ENCODE results near the gene EML1. TPM values are rescaled to one million over a fixed set of nuclear protein-coding genes. Genes with fewer than 3 reads are reported as not detected.

EML1 gene
- total RNA-seq, 5 donors from 2014 or later (not counting 1 experiment from before 2014, with no cell fraction given), result 0.53 to 1.4 (median 0.60) TPM; not detected in 2

GRCh38 chr14:99896361-99896760 is 103.1 kb downstream of the EML1 start:
- H3K27ac Mint-ChIP-seq, result no peak overlapping the region
- ATAC-seq (replicated peaks in 1 of 4) (no peak), DNase-seq (no peak)
- CTCF ChIA-PET, result interaction anchor here in 1 of 2 donors (0.6 to 0.9 kb wide), 2 partner anchors 10 to 371 kb away, joined by 3 to 4 read pairs; no protein-coding TSS in a partner anchor
- Histone ChIP-seq H3K27me3 (replicated peaks in 1 of 2; ENCODE audit: control insufficient read depth in 2 of 2, extremely low read depth in 1 of 2, insufficient read depth in 2 of 2, low read length in 1 of 2) (peaks cover 5 to 11% of the 10 kb centered on the region in 2 experiments), H3K36me3 (ENCODE audit: control insufficient read depth in 2 of 2, extremely low read depth in 1 of 2, insufficient read depth in 1 of 2, low read length in 1 of 2) (no peaks in the 10 kb centered on the region), H3K9me3 (no peaks in the 10 kb centered on the region), H3K27ac (ENCODE audit: low read length) (no peak overlapping the region), H3K4me1 (ENCODE audit: control insufficient read depth in 1 of 2, extremely low read depth in 1 of 2, insufficient read depth in 2 of 2, low read length in 2 of 2) (no peaks in the 10 kb centered on the region), H3K4me3 (ENCODE audit: control insufficient read depth in 1 of 2, extremely low read depth in 1 of 2, low read length in 1 of 2) (no peak overlapping the region)
- no peak overlapping the region for H3K4me3 Mint-ChIP-seq
- peaks cover 5 to 11% of the 10 kb centered on the region in 2 donors for H3K27me3 Mint-ChIP-seq
- POLR2A ChIA-PET, result no interaction called here
- H3K4me1 Mint-ChIP-seq, result no peaks in the 10 kb centered on the region
- no peaks in the 10 kb centered on the region for H3K9me3 Mint-ChIP-seq
- no CpG with 5 or more reads among the region's 3 CpGs for WGBS (ENCODE audit: insufficient coverage)
- H3K36me3 Mint-ChIP-seq, result no peaks in the 10 kb centered on the region

GRCh38 chr14:99899578-99900178 is 106.5 kb downstream of the EML1 start:
- Histone ChIP-seq H3K27me3 (replicated peaks in 1 of 2; ENCODE audit: control insufficient read depth in 2 of 2, extremely low read depth in 1 of 2, insufficient read depth in 2 of 2, low read length in 1 of 2) (peaks cover 5 to 6% of the 10 kb centered on the region in 2 experiments), H3K27ac (ENCODE audit: low read length) (no peak overlapping the region), H3K4me1 (ENCODE audit: control insufficient read depth in 1 of 2, extremely low read depth in 1 of 2, insufficient read depth in 2 of 2, low read length in 2 of 2) (no peaks in the 10 kb centered on the region), H3K36me3 (ENCODE audit: control insufficient read depth in 2 of 2, extremely low read depth in 1 of 2, insufficient read depth in 1 of 2, low read length in 1 of 2) (no peaks in the 10 kb centered on the region), H3K9me3 (no peaks in the 10 kb centered on the region), H3K4me3 (ENCODE audit: control insufficient read depth in 1 of 2, extremely low read depth in 1 of 2, low read length in 1 of 2) (no peak overlapping the region)
- ChIA-PET POLR2A (no interaction called here), CTCF (interaction anchor here (0.5 to 1.5 kb wide), 8 partner anchors 13 to 379 kb away, joined by 3 to 7 read pairs (median 3); no protein-coding TSS in a partner anchor)
- DNase-seq (peak in 1 of 35 experiments; percentile 29), ATAC-seq (replicated peaks in 1 of 4) (no peak)
- Mint-ChIP-seq H3K4me3 (no peak overlapping the region), H3K9me3 (peaks cover 0 to 8% (median 4%) of the 10 kb centered on the region in 3 donors), H3K27me3 (peaks cover 9 to 10% of the 10 kb centered on the region in 2 donors), H3K36me3 (no peaks in the 10 kb centered on the region), H3K4me1 (no peaks in the 10 kb centered on the region), H3K27ac (no peak overlapping the region)
- no CpG with 5 or more reads among the region's 7 CpGs for WGBS (ENCODE audit: insufficient coverage)

- ATAC-seq (replicated peaks in 1 of 4) (no peak), DNase-seq (no peak)
- no peaks in the 10 kb centered on the region for H3K9me3 ChIP-seq
- H3K36me3 ChIP-seq (ENCODE audit: control insufficient read depth in 2 of 2, extremely low read depth in 1 of 2, insufficient read depth in 1 of 2, low read length in 1 of 2), result no peaks in the 10 kb centered on the region
- peaks cover 0 to 8% (median 4%) of the 10 kb centered on the region in 3 donors for H3K9me3 Mint-ChIP-seq
- no peaks in the 10 kb centered on the region for H3K36me3 Mint-ChIP-seq
- H3K27ac Mint-ChIP-seq, result no peak overlapping the region
- ChIA-PET CTCF (no interaction called here), POLR2A (no interaction called here)
- H3K4me1 ChIP-seq (ENCODE audit: control insufficient read depth in 1 of 2, extremely low read depth in 1 of 2, insufficient read depth in 2 of 2, low read length in 2 of 2), result no peaks in the 10 kb centered on the region
- H3K4me3 ChIP-seq (ENCODE audit: control insufficient read depth in 1 of 2, extremely low read depth in 1 of 2, low read length in 1 of 2), result no peak overlapping the region
- no peaks in the 10 kb centered on the region for H3K4me1 Mint-ChIP-seq
- H3K27ac ChIP-seq (ENCODE audit: low read length), result no peak overlapping the region
- peaks cover 5 to 12% of the 10 kb centered on the region in 2 experiments for H3K27me3 ChIP-seq (replicated peaks in 1 of 2; ENCODE audit: control insufficient read depth in 2 of 2, extremely low read depth in 1 of 2, insufficient read depth in 2 of 2, low read length in 1 of 2)
- peaks cover 12 to 13% of the 10 kb centered on the region in 2 donors for H3K27me3 Mint-ChIP-seq
- no peak overlapping the region for H3K4me3 Mint-ChIP-seq
Observed at GRCh38 chr14:99902925-99903324, 109.7 kb downstream of the EML1 start.

- Mint-ChIP-seq H3K4me1 (no peaks in the 10 kb centered on the region), H3K27me3 (peaks cover 13 to 15% of the 10 kb centered on the region in 2 donors), H3K4me3 (no peak overlapping the region), H3K36me3 (no peaks in the 10 kb centered on the region), H3K27ac (no peak overlapping the region), H3K9me3 (peaks cover 0 to 8% (median 4%) of the 10 kb centered on the region in 3 donors)
- ChIA-PET CTCF (no interaction called here), POLR2A (no interaction called here)
- Histone ChIP-seq H3K4me3 (ENCODE audit: control insufficient read depth in 1 of 2, extremely low read depth in 1 of 2, low read length in 1 of 2) (no peak overlapping the region), H3K27ac (ENCODE audit: low read length) (no peak overlapping the region), H3K4me1 (ENCODE audit: control insufficient read depth in 1 of 2, extremely low read depth in 1 of 2, insufficient read depth in 2 of 2, low read length in 2 of 2) (no peaks in the 10 kb centered on the region), H3K36me3 (ENCODE audit: control insufficient read depth in 2 of 2, extremely low read depth in 1 of 2, insufficient read depth in 1 of 2, low read length in 1 of 2) (no peaks in the 10 kb centered on the region), H3K27me3 (replicated peaks in 1 of 2; ENCODE audit: control insufficient read depth in 2 of 2, extremely low read depth in 1 of 2, insufficient read depth in 2 of 2, low read length in 1 of 2) (peaks cover 5 to 14% of the 10 kb centered on the region in 2 experiments), H3K9me3 (no peaks in the 10 kb centered on the region)
- WGBS (ENCODE audit: insufficient coverage), result 71% methylated on average over 2 of the region's 2 CpGs
- ATAC-seq (replicated peaks in 1 of 4) (no peak), DNase-seq (no peak)
Observed at GRCh38 chr14:99904506-99904905, 111.3 kb downstream of the EML1 start.

- H3K9me3 ChIP-seq, result no peaks in the 10 kb centered on the region
- no peaks in the 10 kb centered on the region for H3K36me3 ChIP-seq (ENCODE audit: control insufficient read depth in 2 of 2, extremely low read depth in 1 of 2, insufficient read depth in 1 of 2, low read length in 1 of 2)
- Mint-ChIP-seq H3K4me1 (no peaks in the 10 kb centered on the region), H3K27me3 (peaks cover 13 to 17% of the 10 kb centered on the region in 2 donors), H3K27ac (no peak overlapping the region), H3K36me3 (no peaks in the 10 kb centered on the region), H3K9me3 (peaks cover 0 to 8% (median 4%) of the 10 kb centered on the region in 3 donors), H3K4me3 (no peak overlapping the region)
- DNase-seq (no peak), ATAC-seq (replicated peaks in 1 of 4) (no peak)
- ChIA-PET POLR2A (no interaction called here), CTCF (no interaction called here)
- peaks cover 5 to 18% of the 10 kb centered on the region in 2 experiments for H3K27me3 ChIP-seq (replicated peaks in 1 of 2; ENCODE audit: control insufficient read depth in 2 of 2, extremely low read depth in 1 of 2, insufficient read depth in 2 of 2, low read length in 1 of 2)
- H3K4me1 ChIP-seq (ENCODE audit: control insufficient read depth in 1 of 2, extremely low read depth in 1 of 2, insufficient read depth in 2 of 2, low read length in 2 of 2), result no peaks in the 10 kb centered on the region
- H3K27ac ChIP-seq (ENCODE audit: low read length), result no peak overlapping the region
- 93% methylated on average over 3 of the region's 5 CpGs for WGBS (ENCODE audit: insufficient coverage)
- H3K4me3 ChIP-seq (ENCODE audit: control insufficient read depth in 1 of 2, extremely low read depth in 1 of 2, low read length in 1 of 2), result no peak overlapping the region
Observed at GRCh38 chr14:99905121-99905520, 111.9 kb downstream of the EML1 start.

GRCh38 chr14:99907761-99908652 is 114.8 kb downstream of the EML1 start:
- POLR2A ChIA-PET, result no interaction called here
- no peak overlapping the region for H3K27ac ChIP-seq (ENCODE audit: low read length)
- peaks cover 15 to 20% of the 10 kb centered on the region in 2 donors for H3K27me3 Mint-ChIP-seq

More at GRCh38 chr14:99907761-99908652, 114.8 kb downstream of the EML1 start:
- Histone ChIP-seq H3K4me1 (ENCODE audit: control insufficient read depth in 1 of 2, extremely low read depth in 1 of 2, insufficient read depth in 2 of 2, low read length in 2 of 2) (no peaks in the 10 kb centered on the region), H3K4me3 (ENCODE audit: control insufficient read depth in 1 of 2, extremely low read depth in 1 of 2, low read length in 1 of 2) (no peak overlapping the region), H3K27me3 (replicated peaks in 1 of 2; ENCODE audit: control insufficient read depth in 2 of 2, extremely low read depth in 1 of 2, insufficient read depth in 2 of 2, low read length in 1 of 2) (peaks cover 2 to 20% of the 10 kb centered on the region in 2 experiments), H3K9me3 (no peaks in the 10 kb centered on the region), H3K36me3 (ENCODE audit: control insufficient read depth in 2 of 2, extremely low read depth in 1 of 2, insufficient read depth in 1 of 2, low read length in 1 of 2) (no peaks in the 10 kb centered on the region)
- H3K27ac Mint-ChIP-seq, result no peak overlapping the region
- 79% methylated on average over 17 of the region's 24 CpGs for WGBS (ENCODE audit: insufficient coverage)
- DNase-seq, result no peak
- H3K4me1 Mint-ChIP-seq, result no peaks in the 10 kb centered on the region
- no peak for ATAC-seq (replicated peaks in 1 of 4)
- no peak overlapping the region for H3K4me3 Mint-ChIP-seq
- H3K9me3 Mint-ChIP-seq, result peaks cover 0 to 5% (median 4%) of the 10 kb centered on the region in 3 donors
- H3K36me3 Mint-ChIP-seq, result no peaks in the 10 kb centered on the region
- CTCF ChIA-PET, result no interaction called here
